Inferior parietal cortex (tissue), 1 donor: ENCODE measurements around the gene SYNGAP1.
"Not testable (repeated sequence)": the region's sequence is repeated elsewhere in the genome, so short reads cannot be mapped to it uniquely, and the experiment has no call there.

ENCODE experiments used
- DNase-seq: peaks from one replicate; pipeline ENCODE4 v3.0.0-alpha.2; 2016; ENCODE audit errors: extremely low spot score

SYNGAP1 gene

DNA sequence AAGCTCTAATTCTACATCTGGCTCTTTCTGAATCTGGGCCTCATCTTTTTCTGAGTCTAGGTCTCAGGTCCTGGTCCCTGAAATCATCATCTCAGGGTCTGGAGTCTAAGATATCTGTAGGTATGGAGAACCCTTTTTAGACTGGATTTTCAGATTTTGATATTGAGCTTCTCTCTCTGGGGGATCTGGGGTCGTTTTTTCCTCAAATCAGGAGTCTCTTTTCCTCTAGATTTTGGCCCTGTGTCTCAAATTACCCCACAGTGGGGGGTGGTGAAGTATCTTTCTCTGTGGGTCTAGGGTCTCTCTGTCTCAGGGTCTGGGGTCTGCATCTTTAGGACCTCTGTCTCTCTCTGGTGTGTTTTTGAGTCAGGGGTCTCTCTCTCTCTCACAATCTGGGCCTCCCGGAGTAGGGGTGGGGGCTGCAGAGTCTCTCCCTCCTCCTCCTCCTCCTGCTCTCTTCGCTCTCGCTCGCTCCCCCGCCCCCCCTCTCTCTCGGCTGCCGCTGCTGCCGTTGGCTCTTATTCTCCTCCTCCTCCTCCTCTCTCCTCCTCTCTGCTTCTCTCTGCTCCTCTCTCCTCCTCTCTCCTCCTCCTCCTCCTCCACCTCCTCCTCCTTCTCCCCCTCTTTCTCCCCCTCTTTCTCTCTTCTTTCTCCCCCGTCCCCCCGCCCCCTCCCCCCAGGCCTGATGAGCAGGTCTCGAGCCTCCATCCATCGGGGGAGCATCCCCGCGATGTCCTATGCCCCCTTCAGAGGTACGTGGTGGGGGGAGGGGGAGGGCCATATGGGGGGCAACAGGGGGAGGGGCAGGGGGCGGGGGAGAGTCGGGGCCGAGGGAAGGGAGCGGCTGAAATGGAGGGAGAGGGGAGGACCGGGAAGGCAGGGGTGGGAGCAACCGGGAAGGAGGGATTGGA lies at the start of gene SYNGAP1:
Gene SYNGAP1, plus strand, starts transcription at position 486 of the 911 bp plus-strand sequence. Its CDS starts 200 bp downstream, at position 686.
- DNase-seq: no peak

DNA sequence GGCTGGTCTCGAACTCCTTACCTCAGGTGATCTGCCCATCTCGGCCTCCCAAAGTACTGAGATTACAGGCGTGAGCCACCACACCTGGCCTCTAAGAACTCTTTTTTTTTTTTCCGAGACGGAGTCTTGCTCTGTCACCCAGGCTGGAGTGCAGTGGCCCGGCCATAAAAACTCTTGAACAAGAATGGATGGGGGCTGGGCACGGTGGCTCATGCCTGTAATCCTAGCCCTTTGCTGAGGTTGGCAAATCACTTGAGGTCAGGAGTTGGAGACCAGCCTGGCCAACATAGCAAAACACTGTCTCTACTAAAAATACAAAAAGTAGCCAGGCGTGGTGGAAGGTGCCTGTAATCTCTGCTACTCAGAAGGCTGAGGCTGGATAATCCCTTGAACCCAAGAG lies 48.0 kb upstream of the SYNGAP1 start:
- not testable (repeated sequence) for DNase-seq

DNA sequence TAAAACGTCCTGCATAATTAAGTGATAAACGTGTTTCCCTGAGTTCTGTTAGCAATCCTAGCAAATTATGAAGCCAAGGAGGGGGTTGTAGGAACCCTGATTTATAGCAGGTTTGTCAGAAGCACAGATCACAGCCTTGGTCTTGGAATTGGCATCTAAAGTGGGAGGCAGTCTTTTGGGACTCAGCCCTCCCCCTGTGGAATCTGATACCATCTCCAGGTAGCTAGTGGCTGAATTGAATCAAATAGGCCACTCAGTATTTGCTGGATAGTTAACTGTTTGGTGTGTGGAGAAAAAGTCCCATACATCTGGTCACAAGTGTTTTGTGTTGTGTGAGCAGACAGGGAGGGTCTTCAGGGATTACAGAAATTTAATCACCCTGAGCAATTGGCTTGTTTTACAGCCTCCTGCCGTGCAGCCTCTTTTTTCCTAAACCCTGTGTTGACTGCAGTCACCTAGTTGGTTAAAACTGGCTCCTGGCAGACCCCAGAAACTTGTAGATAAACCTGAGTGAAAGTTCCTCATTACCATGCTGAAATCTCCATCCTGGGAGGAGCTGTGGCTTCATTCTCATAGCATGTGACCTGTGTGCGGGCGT lies 47.2 kb upstream of the SYNGAP1 start:
- DNase-seq: no peak

DNA sequence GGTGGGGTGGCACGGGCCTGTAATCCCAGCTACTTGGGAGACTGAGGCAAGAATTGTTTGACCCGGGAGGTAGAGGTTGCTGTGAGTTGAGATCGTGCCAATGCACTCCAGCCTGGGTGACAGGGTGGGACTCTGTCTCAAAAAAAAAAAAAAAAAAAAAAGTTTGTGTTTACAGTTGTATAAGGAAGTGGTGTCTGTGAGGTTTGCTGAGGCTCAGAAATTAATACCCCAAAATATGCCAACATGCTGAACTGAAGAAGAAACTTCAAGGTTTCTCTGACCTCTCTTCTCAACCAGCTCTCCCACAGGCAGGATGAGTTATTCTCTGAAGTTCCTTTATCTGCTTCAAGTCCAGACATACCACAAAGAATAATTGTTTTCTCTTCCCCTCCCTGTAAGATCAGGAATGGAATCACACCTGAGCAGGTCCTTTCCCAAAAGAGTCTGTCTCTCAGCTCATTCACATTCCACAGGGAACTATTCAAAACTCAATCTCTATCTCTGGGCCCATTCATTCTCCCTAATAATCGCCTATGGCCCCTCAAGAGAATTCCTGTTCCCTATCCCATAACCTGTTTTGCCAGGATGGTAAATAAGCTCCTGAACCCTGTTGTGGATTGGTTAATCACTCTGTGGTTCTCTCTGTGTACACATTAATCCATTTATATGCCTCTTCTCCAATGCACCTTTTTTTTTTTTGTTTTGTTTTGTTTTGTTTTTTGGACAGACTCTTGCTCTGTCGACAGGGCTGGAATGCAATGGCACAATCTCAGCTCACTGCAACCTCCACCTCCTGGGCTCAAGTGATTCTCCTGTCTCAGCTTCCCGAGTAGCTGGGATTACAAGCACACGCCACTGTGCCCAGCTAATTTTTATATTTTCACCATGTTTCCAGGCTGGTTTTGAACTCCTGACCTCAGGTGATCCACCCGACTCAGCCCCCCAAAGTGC lies 45.6 kb upstream of the SYNGAP1 start:
- DNase-seq: no peak

DNA sequence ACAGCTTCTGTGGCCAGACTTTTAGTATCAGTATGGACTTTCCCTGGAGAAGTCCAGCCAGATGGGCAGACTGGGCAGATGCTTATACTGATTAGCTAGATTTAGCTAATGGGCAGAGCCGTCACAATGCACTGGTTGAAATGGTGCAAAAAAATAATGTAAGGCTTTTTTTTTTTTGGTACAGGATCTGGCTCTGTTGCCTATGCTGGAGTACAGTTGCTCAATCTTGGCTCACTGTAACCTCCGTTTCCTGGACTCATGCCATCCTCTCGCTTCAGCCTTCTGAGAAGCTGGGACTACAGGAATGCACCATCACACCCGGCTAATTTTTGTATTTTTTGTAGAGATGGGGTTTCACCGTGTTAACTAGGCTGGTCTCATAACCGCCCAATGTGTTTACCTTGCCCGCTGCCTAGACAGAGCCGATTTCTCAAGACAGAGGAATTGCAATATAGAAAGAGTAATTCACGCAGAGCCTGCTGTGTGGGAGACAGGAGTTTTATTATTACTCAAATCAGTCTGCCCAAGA lies 44.7 kb upstream of the SYNGAP1 start:
- peak; percentile 32 for DNase-seq

DNA sequence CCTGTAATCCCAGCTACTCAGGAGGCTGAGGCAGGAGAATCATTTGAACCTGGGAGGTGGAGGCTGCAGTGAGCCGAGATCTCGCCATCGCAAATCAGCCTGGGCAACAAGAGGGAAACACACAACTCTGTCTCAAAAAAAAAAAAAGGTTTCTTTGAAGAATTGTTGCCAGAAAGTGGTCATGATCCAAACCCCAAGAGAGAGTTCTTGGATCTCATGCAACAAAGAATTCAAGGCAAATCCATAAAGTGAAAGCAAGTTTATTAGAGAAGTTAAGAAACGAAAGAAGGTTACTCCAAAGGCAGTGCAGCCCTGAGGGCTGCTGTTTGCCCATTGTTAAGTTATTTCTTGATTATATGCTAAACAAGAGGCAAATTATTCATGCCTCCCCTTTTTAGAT lies 42.7 kb upstream of the SYNGAP1 start:
- no peak for DNase-seq

DNA sequence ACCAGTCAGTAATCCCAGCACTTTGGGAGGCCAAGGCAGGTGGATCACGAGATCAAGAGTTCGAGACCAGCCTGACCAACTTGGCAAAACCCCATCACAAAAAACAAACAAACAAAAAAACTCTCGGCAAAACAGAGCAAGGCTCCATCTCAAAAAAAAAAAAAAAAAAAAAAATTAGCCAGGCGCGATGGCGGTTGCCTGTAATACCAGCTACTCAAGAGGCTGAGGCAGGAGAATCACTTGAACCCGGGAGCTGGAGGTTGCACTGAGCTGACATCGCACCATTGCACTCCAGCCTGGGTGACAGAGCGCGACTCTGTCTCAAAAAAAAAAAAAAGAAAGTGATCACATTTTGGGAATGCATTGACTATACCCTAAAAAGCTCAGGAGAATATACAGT lies 40.7 kb upstream of the SYNGAP1 start:
- not testable (repeated sequence) for DNase-seq

DNA sequence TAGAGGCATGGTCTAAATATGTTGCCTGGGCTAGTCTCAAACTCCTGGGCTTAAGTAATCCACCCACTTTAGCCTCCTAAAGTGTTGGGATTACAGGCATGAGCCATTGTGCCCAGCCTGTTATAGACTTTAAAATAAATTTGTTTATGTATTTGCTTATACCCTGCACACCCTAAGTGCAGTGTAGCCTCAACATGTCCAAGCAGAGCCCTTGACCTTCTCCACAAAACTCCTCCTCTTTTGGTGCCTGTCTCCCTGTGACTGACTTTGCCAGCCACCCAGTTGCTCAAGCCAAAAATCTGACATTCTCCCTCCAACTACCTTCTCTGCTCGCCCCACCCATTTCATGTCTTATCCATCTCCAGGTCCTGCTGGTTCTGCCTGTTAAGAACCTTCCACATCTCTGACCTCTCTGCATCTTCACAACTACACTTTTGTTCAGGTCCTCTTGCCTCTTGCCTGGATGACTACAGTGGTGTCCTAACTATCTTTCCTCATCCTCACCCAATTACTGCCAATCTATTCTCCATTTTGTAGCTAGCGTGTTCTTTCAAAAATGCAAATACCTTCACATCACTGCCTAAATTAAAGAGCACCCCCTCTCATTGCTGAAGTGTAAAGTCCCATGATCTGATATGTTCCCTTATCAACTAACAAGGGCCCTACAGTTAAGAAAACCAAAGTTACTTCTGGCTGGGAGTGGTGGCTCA lies 39.4 kb upstream of the SYNGAP1 start:
- DNase-seq: no peak

DNA sequence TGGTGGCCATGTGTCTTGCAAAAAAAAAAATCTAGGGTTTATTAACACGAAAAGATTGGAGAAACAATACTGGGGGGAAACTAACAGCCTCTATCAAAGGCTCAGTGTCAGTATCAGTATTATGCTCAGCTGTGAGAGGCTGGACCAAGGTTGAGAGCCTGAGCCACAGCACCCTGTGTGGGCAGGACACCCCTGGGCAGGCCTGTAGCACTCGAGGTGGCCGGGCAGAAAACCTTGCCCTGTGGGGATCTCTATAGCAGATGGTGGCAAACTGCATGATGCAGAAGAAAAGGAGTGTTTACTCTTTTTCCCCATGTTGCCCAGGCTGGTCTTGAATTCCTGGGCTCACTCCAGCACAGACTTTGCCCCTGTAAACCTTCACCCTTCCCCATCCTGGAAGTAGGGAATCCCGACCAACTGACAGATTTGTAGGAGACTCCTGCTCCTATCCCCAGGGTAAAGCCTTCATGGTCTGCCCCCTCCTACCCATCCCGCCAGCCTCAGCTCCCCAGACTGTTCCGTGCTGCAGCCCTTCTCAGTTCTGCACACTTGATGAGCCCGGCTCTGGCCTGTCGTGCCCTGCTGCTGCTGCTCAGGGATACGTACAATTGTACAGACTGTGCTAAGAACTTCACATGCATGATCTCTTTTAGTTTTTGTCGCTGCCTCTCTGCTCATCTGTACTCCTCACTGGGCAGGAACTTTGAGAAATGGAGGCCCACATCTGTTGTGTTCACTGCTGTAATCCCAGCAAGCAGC lies 36.3 kb upstream of the SYNGAP1 start:
- no peak for DNase-seq

DNA sequence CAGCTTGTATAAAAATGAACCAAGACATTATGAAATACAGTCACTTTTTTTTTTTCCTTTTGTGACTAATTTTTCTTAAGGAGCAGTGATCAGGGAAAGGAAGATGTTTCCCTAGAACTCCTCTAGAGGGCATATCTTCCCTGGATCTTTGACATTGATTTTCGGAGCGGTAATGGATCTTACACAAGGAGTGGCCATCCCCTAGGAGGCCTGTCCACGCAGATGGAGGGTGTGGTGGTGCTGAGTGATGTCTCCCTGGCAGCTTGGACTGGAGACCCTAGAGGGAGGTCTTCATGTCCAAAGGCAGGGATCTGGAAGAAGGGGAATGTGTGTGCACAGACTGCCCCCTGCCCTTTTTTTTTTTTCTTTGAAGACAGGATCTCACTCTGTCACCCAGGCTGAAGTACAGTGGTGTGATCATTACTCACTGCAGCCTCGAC lies 35.3 kb upstream of the SYNGAP1 start:
- peak; percentile 22 for DNase-seq

DNA sequence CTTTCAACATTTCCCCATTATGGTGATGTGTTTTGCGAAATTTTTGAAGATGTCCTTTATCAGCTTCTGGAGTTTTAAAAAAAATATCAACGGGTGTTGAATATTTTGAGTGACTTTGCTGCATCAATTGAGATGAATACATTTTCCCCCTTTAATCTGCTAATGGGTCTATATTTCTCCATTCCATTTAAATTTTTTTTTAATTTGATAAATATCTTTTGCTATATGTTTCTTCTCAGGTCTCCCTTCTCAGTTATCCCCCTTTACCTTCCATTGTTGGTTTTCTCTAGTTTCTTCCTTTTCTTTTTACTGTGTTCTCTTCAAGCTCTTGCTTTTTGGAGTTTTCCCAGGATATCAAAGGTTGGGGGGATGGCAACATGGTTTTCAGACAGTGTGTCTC lies 29.7 kb upstream of the SYNGAP1 start:
- no peak for DNase-seq

DNA sequence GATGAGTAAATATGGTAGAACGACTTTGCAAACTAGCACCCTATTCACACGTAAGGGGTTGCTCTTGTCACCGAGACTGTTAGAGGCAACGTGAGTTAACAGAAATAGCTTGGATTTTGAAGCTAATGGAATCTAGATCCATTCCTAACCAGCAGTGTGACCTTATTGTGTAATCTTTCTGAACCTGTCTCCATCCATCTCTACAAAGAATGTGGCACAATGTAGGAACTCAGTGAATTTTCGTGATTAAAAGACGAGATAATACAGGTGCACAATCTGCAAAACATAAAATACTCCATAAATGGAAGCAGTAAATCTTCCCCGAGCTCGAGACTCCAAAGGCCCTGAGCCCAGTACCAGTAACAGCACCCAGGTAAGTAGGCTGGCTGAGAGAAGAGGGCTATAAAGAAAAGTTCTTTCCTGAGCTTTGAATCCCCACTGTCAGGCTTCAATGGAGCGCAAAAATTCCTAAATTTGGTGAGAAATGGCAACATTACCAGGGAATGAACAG lies 29.0 kb upstream of the SYNGAP1 start:
- DNase-seq: no peak

DNA sequence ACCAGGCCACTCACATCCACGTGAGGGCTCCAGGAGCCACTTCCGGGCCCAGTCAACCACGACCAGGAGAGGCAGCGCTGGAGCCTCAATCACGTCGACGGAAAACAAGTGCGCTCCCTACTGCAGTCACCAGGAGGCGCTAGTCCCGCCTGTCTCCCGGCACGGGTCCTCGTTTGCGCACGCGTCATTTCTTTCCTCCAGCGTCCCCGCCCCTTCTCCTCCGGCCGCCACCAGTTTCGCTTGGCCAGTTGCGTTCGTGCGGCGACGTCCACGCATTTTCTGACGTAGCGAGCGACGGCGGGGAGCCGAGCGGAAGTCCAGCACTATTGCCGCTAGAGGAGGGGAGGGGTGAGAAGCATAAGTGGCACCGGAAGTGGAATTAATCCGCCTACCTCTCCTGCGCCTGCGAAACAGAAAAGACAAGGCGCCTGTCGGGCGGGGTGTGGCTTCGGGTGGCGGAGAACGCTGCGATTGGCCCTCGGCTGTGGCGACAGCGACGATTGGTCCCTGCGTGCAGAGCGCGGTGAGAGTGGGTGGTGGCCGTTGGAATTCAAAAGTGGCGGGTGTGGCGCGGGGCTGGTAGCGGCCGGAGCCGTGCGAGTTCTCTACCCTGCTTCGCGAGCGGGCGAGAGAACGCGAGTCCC lies 28.5 kb upstream of the SYNGAP1 start, which contains the start of gene KIFC1:
Gene KIFC1, plus strand, starts transcription at position 546 of the 644 bp plus-strand sequence. CDS start 163 bp downstream, outside the sequence.
- DNase-seq: peak; percentile 99

DNA sequence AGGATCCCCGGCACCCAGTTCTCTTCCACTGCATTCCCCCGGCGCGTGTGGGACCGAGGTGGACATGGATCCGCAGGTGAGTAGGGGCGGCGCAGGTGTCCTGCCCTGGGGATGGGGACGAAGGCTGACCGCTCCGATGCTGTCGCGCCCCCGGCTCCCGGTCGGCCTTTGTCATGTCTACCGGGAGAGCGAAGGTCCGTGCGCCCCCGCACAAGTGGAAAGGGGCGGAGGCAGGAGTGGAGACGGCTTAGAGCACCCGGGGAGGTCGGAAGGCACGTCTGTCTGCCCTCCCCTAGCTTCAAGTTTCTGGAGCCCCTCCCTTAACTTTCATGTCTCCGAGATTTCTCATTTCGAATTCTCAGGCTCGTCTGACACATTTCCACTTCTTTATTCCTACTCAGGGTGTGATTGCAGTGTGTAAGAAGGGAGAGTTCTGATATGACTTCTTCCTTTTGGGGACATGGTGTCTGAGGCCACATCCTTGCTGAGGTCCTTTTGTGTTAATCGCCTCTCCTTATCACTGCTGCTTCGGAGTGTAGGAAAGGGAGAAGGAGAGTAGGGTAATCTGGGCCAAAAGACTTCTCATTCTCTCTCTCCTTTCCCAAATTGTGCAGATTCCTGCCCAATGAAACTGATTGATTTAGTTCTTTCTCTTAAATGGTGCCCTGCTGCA lies 27.8 kb upstream of the SYNGAP1 start:
- no peak for DNase-seq

DNA sequence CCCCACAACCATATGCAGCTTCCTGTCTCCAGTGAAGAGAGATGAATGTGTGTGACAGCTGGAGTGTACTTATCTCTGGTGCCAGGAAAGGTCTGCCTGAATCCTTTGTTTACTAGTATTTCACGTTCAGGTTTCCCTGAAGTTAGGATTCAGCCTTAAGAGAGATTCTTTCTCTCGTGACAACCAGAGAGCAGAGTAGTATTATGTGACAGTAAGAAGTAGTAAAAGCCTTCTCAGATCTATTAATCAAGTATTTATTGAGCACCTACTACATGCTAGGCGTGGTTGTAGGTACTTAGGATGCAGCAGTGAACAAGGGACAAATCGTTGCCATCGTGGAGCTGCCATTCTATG lies 27.3 kb upstream of the SYNGAP1 start:
- DNase-seq: no peak

DNA sequence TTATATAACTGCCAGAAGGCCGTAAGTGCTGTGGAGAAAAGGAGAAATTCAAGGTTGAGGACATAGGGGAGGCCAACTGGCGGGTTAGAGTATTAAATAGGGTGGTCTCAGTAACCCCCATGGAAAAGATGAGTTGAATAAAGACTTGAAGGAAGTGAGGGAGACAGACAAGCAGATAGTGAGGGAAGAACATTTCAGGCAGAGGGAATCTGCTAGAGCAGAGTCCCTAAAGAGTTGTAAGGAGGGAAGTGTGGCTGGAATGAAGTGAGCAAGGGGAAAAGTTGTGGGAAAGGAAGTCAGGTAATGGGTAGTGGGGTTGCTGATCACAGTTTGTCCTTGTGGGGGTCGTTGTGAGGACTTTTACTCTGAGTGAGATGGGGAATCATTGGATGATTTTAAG lies 26.9 kb upstream of the SYNGAP1 start:
- no peak for DNase-seq

DNA sequence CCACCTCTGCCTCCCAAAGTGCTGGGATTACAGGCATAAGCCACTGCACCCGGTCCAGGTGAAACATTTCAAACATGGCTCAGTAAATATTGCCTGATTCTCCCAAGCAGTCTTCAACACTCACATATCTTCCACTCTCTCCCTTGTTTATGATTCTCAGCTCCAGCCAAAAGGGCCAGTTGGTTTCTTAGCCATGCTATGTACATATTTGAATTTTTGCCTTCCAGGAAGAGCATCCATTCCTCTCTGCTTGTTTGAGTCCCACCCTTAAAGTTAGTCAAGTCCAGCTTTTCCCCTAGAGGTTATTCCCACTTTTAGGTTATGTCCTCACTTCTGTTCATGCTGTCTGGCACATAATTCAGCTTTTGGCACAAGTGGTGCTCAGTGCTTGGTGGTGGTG lies 22.3 kb upstream of the SYNGAP1 start:
- no peak for DNase-seq

DNA sequence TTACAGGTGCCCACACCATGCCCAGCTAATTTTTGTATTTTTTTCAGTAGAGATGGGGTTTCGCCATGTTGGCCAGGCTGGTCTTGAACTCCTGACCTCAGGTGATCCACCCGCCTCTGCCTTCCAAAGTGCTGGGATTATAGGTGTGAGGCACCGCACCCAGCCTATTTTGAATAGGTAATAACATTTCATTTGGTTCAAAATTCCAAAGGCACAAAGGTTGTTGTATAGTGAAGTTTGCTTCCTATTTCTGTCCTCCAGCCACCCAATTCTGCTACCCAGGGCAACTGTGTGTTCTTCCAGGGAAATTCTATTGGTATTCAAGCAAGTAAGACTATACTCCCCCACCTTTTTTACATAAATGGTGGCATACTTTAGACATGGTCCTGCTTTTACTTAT lies 21.3 kb upstream of the SYNGAP1 start:
- DNase-seq: not testable (repeated sequence)

DNA sequence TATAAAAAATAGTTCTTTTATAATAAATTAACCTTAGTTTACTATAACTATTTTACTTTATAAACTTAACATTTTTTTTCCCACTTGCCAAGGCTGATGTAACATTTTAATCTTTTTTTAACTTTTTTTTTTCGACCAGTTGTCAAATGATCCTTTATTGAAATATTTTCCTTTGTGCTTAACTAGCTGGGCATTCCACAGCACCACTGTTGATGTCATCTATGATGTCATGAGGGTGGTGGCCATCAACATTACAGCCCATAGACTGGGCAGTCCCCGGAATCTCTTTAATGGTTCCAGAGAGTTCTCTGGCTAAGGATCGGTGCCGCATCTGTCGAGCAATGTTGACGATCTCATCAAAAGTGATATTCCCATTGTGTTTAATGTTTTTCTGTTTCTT lies 20.0 kb upstream of the SYNGAP1 start:
- not testable (repeated sequence) for DNase-seq
